Endothelial cell of umbilical vein (primary cell): ENCODE results near the gene MERTK. TPM values are rescaled to one million over a fixed set of nuclear protein-coding genes. Genes with fewer than 3 reads are reported as not detected.
A peak's percentile ranks its signal among the peaks of the same experiment; 100 is the strongest.

Experiments used
- BruUV-seq: library from RNA; stranded (reverse); fragments of 400-500 nt; replicated peaks from 2 replicates; lab custom pipeline; 2021; lab: Mats Ljungman, UMichigan
- CTCF ChIA-PET: fragments of 300-600, 350-600 bp; sonication (Branson Sonifier 250); formaldehyde crosslinking; loops from one replicate; lab custom pipeline; 2021; ENCODE audit warnings: antibody characterized with exemption, inconsistent platforms; lab: Charles Lee
- POLR2A ChIA-PET: fragments of 300-600, 350-600 bp; sonication (Branson Sonifier 250); formaldehyde crosslinking; loops from one replicate; lab custom pipeline; 2021; ENCODE audit warnings: antibody characterized with exemption, inconsistent platforms; lab: Charles Lee
- DNase-seq: peaks from one replicate; pipeline ENCODE4 v3.0.0-alpha.2; 2011; ENCODE audit warnings: low read depth, low spot score
- FAIRE-seq: peaks from 2 replicates; lab custom pipeline; 2011; peaks lifted over from hg19 to GRCh38; lab: Jason Lieb, UNC
- H2AFZ ChIP-seq: 2 replicates; pipeline ENCODE4 v1.6.0; 2012; ENCODE audit warnings: low read depth, low read length, control low read depth, inconsistent platforms
- H3K27ac ChIP-seq: 2 replicates; pipeline ENCODE4 v1.5.1; 2011; ENCODE audit warnings: low read depth, mild to moderate bottlenecking, control low read depth, low read length, moderate library complexity; ENCODE audit not compliant: insufficient read depth
- H3K27me3 ChIP-seq, 2 experiments: 2 replicates each; pipeline versions ENCODE4 v1.6.0 to v1.6.1; 2011; ENCODE audit warnings: low read length in 2 of 2, mixed read lengths in 1 of 2; ENCODE audit not compliant: control insufficient read depth in 2 of 2, insufficient read depth in 2 of 2
- H3K36me3 ChIP-seq, 2 experiments: 2 replicates in 1 of 2; 3 replicates in 1 of 2; pipeline ENCODE4 v1.5.1; 2011; ENCODE audit warnings: low read length in 2 of 2, mild to moderate bottlenecking in 1 of 2, moderate library complexity in 1 of 2; ENCODE audit not compliant: control insufficient read depth in 2 of 2, insufficient read depth in 2 of 2; ENCODE audit errors: extremely low read depth in 1 of 2
- H3K4me1 ChIP-seq: 3 replicates; pipeline ENCODE4 v1.5.1; 2011; ENCODE audit warnings: mild to moderate bottlenecking, low read length; ENCODE audit not compliant: control insufficient read depth, insufficient read depth; ENCODE audit errors: extremely low read depth
- H3K4me2 ChIP-seq: 2 replicates; pipeline ENCODE4 v1.6.1; 2011; ENCODE audit warnings: low read length, control low read depth, mixed read lengths; ENCODE audit not compliant: insufficient read depth
- H3K4me3 ChIP-seq, 3 experiments: fragments of 200-600 bp in 1 of 3; sonication (generic), shearing (Covaris generic) in 1 of 3; replicated peaks in 1 of 3; 2 replicates each; pipeline ENCODE4 v1.5.1; 2011 to 2016; ENCODE audit warnings: control low read depth in 3 of 3, low read length in 3 of 3, mild to moderate bottlenecking in 2 of 3, inconsistent platforms in 1 of 3, low read depth in 1 of 3, moderate library complexity in 1 of 3; ENCODE audit not compliant: insufficient read depth in 1 of 3
- H3K79me2 ChIP-seq: 2 replicates; pipeline ENCODE4 v1.6.0; 2012; ENCODE audit warnings: low read length, inconsistent platforms; ENCODE audit not compliant: control insufficient read depth, insufficient read depth
- H3K9ac ChIP-seq: replicated peaks from 2 replicates; pipeline ENCODE3; 2011; ENCODE audit warnings: low read length, control low read depth; ENCODE audit not compliant: insufficient read depth; ENCODE audit errors: extremely low read depth
- H3K9me1 ChIP-seq: replicated peaks from 3 replicates; pipeline ENCODE4 v1.6.0; 2011; ENCODE audit warnings: mild to moderate bottlenecking, low read length; ENCODE audit not compliant: control insufficient read depth, insufficient read depth; ENCODE audit errors: extremely low read depth
- H3K9me3 ChIP-seq: replicated peaks from 2 replicates; pipeline ENCODE4 v1.5.1; 2012; ENCODE audit warnings: low read length, inconsistent platforms; ENCODE audit not compliant: control insufficient read depth, insufficient read depth
- H4K20me1 ChIP-seq: replicated peaks from 2 replicates; pipeline ENCODE3; 2011; ENCODE audit warnings: mild to moderate bottlenecking, low read length; ENCODE audit not compliant: control insufficient read depth, insufficient read depth; ENCODE audit errors: extremely low read depth
- CTCF ChIP-seq, 2 donors: IDR thresholded peaks; 1 replicate in 1 of 2; 2 replicates in 1 of 2; pipeline ENCODE4 v1.5.1; 2011; ENCODE audit warnings: low read length in 2 of 2, mild to moderate bottlenecking in 2 of 2, moderate library complexity in 2 of 2, control low read depth in 1 of 2, inconsistent platforms in 1 of 2, low read depth in 1 of 2; ENCODE audit not compliant: insufficient read depth in 1 of 2; ENCODE audit errors: extremely low read depth in 1 of 2
- EZH2 ChIP-seq: IDR thresholded peaks from 2 replicates; pipeline ENCODE4 v1.6.1; 2012; ENCODE audit warnings: borderline replicate concordance, low read depth, mild to moderate bottlenecking, moderate library complexity, low read length, inconsistent platforms; ENCODE audit not compliant: severe bottlenecking
- FOS ChIP-seq: IDR thresholded peaks from 2 replicates; pipeline ENCODE4 v1.6.1; 2011; ENCODE audit warnings: mild to moderate bottlenecking, low read length, moderate library complexity, borderline replicate concordance; ENCODE audit not compliant: insufficient read depth
- GATA2 ChIP-seq: IDR thresholded peaks from 2 replicates; pipeline ENCODE4 v1.7.0; 2011; ENCODE audit warnings: low read depth, mild to moderate bottlenecking, moderate library complexity, mixed read lengths, low read length; ENCODE audit not compliant: insufficient read length, insufficient read depth
- JUN ChIP-seq: IDR thresholded peaks from 2 replicates; pipeline ENCODE4 v1.6.1; 2011; ENCODE audit warnings: borderline replicate concordance, low read depth; ENCODE audit not compliant: insufficient read length, insufficient read depth
- MYC ChIP-seq: IDR thresholded peaks from one replicate; pipeline ENCODE4 v1.6.1; 2011; ENCODE audit warnings: mild to moderate bottlenecking, low read depth, low read length
- POLR2A ChIP-seq: IDR thresholded peaks from 2 replicates; pipeline ENCODE4 v1.6.1; 2012; ENCODE audit warnings: low read depth, mild to moderate bottlenecking, control low read depth, low read length
- POLR2AphosphoS5 ChIP-seq: IDR thresholded peaks from 2 replicates; pipeline ENCODE4 v1.6.1; 2012; ENCODE audit warnings: low read depth, mild to moderate bottlenecking, control low read depth, low read length, moderate library complexity; ENCODE audit not compliant: insufficient read depth
- dilution Hi-C: fragments of 300-500 bp; cut with MboI; formaldehyde crosslinking; loops from one replicate; pipeline ENCODE4 v1.15.0; 2019; ENCODE audit warnings: low sequenced_read_pairs; ENCODE audit not compliant: extremely low pct_ligation_motif_present
- intact Hi-C: fragments of 100-400 bp; cut with micrococcal nuclease; formaldehyde crosslinking; loops from one replicate; pipeline ENCODE4 v1.10.0; 2022
- polyA plus RNA-seq, 4 experiments: library from polyadenylated mRNA; depleted of rRNA in 3 of 4; stranded (reverse) in 3 of 4; unstranded in 1 of 4; fragments of >200 nt; gene quantifications; 2 replicates each; pipeline versions ENCODE4 v1.2.1 to v1.2.3, GENCODE V29; 2011 to 2012; ENCODE audit warnings: missing spikeins in 1 of 4
- total RNA-seq: library from RNA; stranded (reverse); gene quantifications from 2 replicates; pipeline ENCODE4 v1.2.3, GENCODE V29; 2021
- TF ChIP-seq, protein P1 (sequence below): IDR thresholded peaks from 2 replicates; pipeline ENCODE4 v1.6.1; 2011; ENCODE audit not compliant: insufficient read depth, insufficient read length

Gene MERTK
- total and polyA plus RNA-seq, 2 donors (not counting 3 experiments of a cell fraction or from before 2014, with no cell fraction given): 37.3 to 39.6 TPM

DNA sequence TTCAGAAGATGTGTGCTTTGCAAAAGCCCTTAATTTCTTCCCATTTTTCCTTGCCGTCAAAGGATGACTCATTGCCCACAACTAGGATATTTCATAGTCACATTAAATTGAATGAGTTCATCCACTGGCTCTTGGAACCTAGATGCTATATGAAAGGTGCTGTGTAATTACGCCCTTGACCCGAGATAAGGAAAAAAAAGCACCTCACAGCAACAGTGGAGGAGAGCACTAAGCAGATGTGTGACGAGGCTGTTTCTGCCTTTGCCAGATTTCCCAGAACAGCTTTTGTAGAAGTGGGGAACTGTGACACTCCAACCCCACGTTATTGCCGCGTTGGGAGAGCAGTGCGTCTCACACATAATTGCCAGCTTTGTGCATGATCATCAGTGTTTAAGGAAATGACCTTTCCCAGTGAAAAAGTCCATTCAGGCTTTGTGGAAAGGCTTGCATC lies 123.4 kb downstream of the MERTK start:
- no TSS peak for BruUV-seq
- Histone ChIP-seq H3K4me2 (no peak overlapping the region), H4K20me1 (no peaks in the 10 kb centered on the region), H3K9me3 (no peaks in the 10 kb centered on the region), H3K9ac (no peak overlapping the region), H2AFZ (no peak overlapping the region), H3K4me3 (no peak overlapping the region), H3K79me2 (no peaks in the 10 kb centered on the region), H3K36me3 (peaks cover 10 to 21% of the 10 kb centered on the region in 2 experiments), H3K27ac (no peak overlapping the region), H3K27me3 (no peaks in the 10 kb centered on the region), H3K4me1 (peaks cover 12% of the 10 kb centered on the region), H3K9me1 (no peaks in the 10 kb centered on the region)
- dilution Hi-C loops (no loop called here), intact Hi-C loops (no loop called here)
- DNase-seq: no peak
- TF ChIP-seq FOS (peak; percentile 71), CTCF (IDR thresholded peaks at IDR 0.05; ENCODE audit: extremely low read depth in 1 of 2, insufficient read depth in 1 of 2, low read depth in 1 of 2, low read length in 2 of 2) (no peak), JUN (no peak)
- ChIA-PET CTCF (interaction anchor here (1.3 to 1.5 kb wide), 2 partner anchors 81 to 134 kb away, joined by 3 to 4 read pairs; no protein-coding TSS in a partner anchor), POLR2A (no interaction called here)
- peak; percentile 83 for FAIRE-seq

DNA sequence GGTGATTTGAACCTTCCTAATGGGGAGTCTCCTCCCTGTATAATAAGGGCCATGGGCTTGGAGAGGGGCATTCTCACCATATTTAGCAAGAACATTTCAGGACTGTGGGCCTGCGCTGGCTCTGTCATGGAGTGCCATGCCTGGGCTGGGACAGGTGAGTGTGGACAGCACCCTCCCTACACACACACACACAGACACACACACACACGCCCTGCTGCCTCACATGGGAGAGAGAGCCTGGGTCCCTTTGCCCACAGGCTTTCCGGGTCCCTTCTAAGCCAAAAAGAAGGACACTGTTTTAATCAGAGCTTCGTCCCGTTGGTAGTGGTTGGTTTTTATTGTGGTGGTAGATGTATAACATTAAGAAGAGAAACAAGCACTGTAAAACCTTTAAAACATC lies 125.3 kb downstream of the MERTK start:
- ChIA-PET CTCF (no interaction called here), POLR2A (no interaction called here)
- no peaks in the 10 kb centered on the region for H3K9me3 ChIP-seq
- peaks cover 13% of the 10 kb centered on the region for H3K4me1 ChIP-seq
- no peak overlapping the region for H3K4me3 ChIP-seq
- dilution Hi-C loops (no loop called here), intact Hi-C loops (no loop called here)
- TF ChIP-seq JUN (no peak), POLR2A (no peak), CTCF (IDR thresholded peaks at IDR 0.05; ENCODE audit: extremely low read depth in 1 of 2, insufficient read depth in 1 of 2, low read depth in 1 of 2, low read length in 2 of 2) (no peak), EZH2 (no peak), MYC (no peak), POLR2AphosphoS5 (no peak), GATA2 (no peak), FOS (no peak)
- TF ChIP-seq, protein P1, sequence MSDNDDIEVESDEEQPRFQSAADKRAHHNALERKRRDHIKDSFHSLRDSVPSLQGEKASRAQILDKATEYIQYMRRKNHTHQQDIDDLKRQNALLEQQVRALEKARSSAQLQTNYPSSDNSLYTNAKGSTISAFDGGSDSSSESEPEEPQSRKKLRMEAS: no peak
- no peaks in the 10 kb centered on the region for H3K9me1 ChIP-seq
- no peak for DNase-seq
- H2AFZ ChIP-seq: no peak overlapping the region
- H3K36me3 ChIP-seq: peaks cover 10 to 16% of the 10 kb centered on the region in 2 experiments
- no TSS peak for BruUV-seq
- H4K20me1 ChIP-seq: no peaks in the 10 kb centered on the region
- H3K9ac ChIP-seq: no peak overlapping the region
- no peak overlapping the region for H3K4me2 ChIP-seq
- no peak overlapping the region for H3K27ac ChIP-seq
- FAIRE-seq: no peak
- H3K27me3 ChIP-seq: no peaks in the 10 kb centered on the region
- H3K79me2 ChIP-seq: no peaks in the 10 kb centered on the region
